ENCODE data around the gene DPYSL3.

Gene DPYSL3

DNA sequence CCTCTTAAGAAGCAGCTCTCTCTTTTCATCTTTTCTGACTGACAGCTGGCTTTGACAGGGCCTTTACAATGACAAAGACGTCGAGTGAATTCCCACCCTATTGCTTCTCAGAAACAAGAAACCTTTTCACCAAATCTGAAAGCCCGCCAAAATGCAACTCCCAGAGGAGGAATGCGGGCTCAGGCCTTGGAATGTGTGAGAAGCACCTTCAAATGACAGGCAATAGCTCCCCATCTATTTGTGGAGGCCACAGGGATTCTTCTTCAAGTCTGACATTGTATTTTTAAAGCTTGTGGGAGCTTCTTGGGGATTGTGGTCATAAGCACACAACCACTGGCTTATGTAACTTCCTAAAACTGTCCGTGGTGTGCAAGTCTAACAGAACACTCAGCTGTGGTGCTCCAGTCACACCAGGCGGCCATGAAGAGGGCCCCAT, 72.7 kb downstream of the DPYSL3 start:
- DNase-seq (ENCODE audit: low spot score), result no peak

DNA sequence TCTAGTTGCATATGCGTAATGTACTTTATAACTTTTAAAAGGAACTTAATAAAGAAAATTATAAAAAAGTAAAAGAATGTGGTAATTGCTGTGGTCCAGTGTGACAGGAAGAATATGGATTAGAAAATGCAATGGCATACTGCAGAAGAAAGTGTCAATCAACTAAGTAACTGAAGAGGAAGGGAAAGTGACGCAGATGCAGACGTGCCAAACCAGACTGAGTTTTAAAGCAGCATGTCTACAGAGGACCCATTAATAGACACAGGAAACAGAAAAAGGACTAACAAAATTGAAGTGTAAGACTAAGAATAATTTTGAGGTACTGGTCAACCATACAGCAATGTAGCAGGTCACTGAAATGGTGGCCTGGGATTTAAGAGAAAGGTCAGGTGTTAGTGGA, 73.3 kb downstream of the DPYSL3 start:
- DNase-seq (ENCODE audit: low spot score), result no peak

DNA sequence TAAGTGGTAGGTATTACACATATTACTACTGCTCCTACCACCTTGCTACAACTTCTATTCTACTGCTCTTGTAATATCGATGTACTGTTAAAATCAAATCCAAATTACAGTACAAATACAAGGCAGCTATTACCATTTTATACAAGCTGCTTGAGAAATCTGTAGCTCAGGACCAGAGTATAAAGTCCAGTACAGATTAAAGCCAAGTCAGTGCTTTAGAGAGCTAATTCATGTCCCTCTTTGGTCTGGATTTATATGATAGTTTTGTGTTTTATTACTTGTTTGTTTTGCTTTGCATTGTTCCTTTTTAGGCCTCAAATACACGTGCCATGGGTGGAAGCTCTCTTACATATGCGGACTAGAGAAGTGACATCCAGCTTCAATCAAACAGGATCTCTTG, 75.8 kb downstream of the DPYSL3 start:
- DNase-seq (ENCODE audit: low spot score), result no peak

DNA sequence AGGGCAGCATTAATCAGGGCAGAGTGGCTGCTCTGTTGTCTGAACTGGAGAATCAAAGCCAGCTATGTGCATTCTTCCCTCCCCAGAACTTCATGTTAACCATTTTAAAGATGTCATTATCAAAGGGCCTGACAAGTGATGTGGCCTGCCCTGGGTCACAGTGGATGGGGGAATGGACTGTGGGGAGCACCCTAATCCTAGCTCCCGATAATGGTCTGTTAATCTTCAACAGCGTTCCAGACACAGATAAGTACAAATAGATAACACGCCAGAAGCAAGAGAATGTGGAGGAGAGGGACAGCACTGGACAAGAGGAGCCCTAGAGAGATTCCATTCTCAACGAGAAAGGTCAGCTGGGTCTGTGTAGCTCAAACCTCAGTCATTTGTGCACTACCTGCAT, 77.5 kb downstream of the DPYSL3 start:
- no peak for DNase-seq (ENCODE audit: low spot score)

DNA sequence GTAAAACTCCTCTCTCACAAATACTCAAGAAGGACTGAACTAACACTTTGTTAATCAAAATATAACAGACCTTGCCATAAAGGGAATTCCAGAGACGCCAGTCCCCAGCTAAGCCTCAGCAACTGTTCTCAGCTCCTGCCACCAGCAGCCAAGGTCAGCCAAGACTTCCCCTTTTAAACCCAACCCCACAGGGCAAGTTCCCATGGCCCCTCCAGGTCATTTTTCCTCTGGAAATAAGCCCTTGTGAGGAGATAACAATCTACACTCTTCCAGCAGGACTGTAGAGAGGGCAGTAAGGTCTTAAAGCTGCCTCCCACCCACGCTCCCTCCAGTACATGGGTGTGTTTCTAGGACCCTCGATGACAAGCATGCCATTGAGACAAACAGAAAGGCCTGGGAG, 78.3 kb downstream of the DPYSL3 start:
- DNase-seq (ENCODE audit: low spot score), result no peak

DNA sequence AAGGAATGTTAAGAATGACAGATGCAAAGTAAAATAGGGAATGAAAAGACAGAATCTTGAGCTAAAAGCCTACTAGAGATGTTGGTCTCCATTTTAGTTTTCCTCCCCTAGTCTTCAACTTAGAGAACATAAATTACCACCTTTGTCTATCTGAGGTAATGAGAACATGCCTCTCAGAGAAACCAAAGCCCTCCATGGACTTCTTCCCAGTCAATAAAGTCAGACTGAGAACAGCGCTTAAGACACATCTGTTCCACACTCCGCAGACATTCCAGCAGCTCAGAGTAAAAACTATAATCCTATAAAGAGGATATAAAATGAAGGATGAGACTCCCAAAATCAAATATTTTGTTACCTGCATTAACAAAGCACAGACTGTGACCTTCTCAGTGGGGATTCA, 79.2 kb downstream of the DPYSL3 start:
- DNase-seq (ENCODE audit: low spot score), result no peak

DNA sequence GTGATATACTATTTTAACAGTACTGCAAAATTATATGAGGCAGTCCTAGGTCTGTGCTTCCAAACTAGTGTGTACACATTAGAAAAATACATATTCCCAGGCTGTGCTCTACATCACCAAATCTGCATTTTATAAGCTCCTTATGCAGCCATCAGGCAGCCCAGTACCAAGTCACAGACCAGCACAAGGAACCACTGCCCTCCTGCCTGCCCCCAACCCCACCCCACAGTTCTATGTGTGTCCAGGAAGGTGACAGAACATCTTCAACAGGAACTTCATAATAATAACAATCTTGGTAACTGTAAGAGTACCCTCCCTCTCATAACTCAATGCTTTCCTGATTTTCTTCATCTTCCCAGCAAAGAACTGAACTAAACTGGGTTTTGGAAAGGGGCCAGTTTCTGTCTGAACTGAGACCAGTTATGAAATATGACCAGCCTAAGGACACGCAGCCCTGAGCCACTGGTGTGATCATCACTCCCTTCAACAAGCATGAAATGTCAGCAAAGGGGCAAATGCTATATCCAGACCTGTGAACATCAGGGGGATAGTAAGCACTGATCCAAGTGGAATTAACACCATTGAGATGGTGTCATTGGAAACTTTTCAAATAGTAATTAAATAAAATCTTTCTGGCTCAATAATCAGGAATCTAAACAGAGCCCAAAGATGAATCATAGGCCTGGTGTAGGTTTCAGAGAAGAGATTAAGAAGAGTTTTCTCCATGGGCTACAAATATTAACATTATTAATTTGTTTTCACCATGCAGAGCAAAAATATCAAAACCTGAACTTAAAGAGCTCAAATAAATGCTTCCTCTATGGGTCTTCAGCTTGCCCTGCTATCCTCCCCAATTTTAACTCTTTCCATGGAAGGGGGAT, 82.1 kb downstream of the DPYSL3 start:
- no peak for DNase-seq (ENCODE audit: low spot score)

DNA sequence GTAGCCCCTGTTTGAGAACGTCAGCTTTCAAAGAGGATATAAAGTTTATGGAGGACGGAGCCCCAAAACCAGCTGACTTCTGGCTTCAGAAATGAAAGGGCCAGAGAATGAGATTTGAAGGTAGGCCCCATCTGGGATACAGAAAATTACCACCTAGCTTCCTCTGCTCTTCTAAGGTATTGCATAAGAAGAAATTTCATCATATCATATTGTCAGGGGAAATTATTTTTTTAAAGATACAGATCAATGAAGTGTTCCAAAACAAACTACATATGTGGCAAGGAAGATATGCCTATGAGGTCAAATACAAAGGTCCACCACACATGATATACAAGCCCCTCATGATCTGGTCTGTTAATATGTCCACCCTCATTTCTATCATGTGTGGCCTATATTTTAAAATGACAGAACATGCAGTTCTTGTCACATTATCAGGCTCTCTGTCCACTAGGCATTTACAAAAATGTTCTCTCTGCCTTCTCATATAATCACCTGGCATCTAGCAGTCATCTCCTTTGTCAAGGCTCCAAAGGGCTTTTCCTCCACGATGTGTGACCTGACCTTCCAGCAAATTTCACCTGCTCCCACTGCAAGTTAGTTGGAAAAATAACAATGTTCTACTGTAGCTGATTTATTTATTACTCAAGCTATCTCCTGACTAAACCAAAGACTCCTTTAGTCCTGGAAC, 83.1 kb downstream of the DPYSL3 start:
- no peak for DNase-seq (ENCODE audit: low spot score)

DNA sequence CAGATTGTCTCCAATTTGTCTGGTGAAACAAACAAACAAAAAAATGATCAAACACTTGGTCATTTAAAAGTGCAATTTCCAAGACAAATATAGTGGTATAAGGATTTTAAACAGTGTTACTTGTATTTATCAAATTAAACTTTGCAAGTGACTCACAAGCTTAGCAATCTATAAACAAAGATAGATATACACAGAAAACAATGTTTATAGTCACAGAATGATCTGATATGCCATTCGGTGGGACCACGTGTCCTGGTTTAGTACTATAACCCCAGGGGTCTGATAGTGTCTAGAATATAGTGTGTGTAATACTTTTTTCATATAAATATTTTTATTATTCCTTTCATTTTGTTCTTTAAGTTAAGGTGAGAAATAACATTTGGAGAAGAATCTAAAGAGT, 91.3 kb downstream of the DPYSL3 start:
- no peak for DNase-seq (ENCODE audit: low spot score)

DNA sequence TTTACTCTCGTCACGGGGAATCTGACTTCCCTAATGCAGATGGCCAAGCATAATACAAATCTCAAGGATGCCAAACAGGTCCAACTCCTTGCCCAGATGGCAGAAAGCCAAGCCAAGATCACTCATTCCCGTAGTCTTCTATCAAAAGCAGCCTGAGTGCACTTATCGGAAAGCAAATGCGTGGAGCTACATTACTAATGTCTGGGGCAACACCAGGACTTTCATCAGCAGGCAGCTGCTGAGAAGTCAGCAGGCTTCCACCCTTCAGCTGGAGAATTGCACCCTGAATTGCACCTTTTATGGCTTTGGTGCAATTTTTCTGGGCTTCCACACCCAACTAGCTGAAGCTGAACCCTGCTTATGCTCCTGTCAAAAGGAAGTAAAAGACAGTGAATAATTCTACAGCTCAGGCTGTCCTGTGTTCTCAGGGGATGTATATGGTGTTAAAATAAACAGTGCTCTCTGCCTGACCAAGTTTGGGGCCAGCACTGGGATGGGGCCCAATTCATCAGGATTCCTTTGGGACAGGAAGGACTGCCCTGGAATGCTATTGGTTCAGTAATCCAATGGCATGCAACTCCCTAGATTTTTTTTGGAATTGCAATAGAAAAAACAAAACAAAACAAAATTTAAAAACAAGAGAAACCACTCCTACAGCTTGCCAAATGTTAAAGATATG, 92.6 kb downstream of the DPYSL3 start:
- no peak for DNase-seq (ENCODE audit: low spot score)

DNA sequence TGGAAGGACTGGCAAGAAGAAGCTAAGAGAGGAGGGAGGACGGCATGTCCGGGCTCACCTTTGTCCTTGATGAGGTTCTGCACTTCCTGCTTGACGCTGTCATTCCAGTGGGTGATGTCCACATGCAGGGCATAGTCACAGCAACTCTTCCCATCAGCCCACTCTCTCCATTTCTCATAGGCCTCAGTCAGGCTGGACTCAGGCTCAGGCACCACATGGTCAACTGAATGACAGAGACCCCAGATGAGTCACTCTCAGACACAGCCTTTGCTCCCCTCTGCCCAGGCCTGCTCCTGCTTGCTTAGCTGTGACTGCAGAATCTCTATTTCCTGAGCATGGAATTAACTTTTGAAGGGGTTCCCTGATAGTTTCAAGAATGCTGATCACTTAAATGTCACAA, 94.2 kb downstream of the DPYSL3 start:
- DNase-seq (ENCODE audit: low spot score), result no peak

DNA sequence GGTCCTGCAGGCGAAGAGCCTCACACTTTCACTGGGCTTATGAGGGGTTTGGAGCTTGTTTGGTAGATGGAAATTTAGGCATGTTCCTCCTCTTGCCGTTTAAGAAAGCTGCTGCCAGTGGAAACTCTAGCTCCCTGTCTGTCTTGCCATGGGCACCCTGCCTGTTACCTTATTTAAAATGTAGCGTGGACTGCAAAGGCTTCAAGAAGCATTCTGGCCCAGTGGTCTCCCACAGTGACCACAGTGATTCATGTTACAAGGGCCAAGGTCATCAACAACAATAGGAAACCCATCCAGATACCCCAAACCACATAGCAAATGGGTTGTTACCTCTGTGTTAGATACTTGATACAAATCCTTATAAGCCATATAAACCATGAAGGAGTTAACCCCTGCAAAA, 96.6 kb downstream of the DPYSL3 start:
- DNase-seq (ENCODE audit: low spot score), result no peak

DNA sequence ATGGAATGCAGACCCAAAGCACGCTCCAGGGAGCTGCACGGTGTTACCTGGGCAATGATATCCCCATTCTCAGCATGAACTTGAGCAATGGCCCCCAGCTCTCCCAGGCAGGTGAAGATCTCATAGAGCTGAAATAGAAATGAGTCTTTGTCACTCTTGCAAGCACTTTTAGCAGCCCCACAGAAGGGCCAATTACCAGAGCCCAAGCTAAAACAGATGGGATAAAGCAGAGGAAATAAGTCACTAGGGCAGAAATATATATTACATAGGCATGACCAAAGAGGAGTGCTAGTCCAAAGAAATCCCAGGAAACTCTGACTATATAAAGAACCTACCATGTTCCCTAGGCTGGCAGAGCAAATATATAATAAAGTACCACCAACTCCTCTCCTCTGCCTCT, 97.3 kb downstream of the DPYSL3 start:
- DNase-seq (ENCODE audit: low spot score), result no peak

DNA sequence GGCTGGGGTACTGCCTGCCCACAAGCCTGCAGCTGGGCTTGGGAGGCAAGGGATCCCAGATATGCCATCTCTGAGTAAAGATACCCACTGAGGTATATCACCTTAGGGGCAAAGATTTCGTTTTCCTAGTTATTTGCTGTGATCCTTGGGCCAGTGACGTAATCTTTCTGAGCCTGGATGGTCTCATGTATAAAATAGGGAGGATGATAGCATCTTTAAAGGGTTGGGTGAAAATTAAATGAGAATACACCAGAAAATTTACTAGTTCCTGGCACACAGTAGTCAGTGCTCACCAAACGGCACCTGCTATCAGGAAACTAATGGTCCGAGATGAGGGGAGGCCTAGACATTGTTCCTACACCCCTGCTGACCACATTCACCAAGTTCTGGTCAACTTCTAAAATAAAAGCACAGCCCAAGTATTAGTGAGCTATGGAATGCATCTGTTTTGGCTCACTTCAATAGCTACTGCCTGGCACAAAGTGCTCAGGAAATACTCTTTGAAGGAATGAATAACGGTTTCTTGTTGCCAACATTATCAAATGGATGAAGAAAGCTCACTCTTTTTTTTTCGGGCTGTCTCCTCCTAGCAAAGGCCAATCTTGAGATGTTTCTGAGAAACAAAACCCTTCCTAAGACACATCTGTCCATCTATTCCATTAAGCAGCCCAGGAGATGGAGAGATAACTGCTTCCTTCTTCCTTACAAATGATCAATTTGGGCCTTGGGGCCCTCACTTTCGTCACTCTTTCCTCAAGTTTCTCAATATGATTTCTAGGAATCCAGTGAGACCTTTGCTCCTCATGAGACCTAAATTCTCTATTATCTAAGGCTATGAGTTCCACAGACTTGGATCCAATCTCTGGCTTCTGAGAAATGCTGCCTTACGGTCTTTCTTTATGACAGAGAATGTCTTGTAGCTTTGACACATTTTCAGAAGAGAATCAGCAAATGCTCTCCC, 98.2 kb downstream of the DPYSL3 start:
- DNase-seq (ENCODE audit: low spot score), result no peak

DNA sequence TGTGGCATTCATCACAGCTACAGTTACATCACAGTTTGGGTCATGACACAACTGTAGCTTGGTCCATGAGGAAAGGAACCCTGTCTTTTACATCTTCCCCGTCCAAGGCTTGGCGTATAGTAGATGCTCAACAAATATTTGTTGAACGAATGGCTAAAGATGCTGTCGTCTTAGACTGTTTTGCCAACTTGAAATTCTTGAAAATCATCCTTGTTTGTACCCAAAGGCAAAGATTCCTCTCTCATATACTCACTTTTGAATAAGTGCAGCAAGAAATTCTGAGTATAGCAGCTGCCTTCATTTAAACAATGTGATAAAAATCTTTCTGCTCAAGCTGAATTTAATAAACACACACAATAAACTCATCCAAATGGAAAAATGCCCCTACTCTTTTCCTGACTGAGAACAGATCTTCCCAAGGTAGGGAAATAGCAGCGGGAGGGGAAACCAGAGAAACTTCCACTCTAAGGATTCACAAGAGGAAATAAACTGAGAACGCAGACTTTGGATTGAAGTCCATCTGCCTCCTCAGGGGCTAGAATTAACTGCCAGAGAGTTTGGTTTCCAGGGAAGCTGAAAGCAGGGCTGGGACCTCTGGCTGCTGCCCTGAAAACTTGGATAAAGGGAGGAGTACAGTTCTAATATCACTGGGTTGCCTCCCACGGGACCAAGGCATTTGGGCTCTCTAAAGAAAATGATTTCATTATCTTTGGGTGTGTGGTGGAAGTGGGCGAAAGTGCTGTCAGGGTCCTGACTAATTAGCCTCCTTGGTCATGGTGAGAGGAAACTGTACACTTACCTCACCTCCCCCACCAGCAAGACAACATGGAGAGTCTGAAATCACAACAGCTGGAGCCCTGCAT, 99.1 kb downstream of the DPYSL3 start:
- no peak for DNase-seq (ENCODE audit: low spot score)

DNA sequence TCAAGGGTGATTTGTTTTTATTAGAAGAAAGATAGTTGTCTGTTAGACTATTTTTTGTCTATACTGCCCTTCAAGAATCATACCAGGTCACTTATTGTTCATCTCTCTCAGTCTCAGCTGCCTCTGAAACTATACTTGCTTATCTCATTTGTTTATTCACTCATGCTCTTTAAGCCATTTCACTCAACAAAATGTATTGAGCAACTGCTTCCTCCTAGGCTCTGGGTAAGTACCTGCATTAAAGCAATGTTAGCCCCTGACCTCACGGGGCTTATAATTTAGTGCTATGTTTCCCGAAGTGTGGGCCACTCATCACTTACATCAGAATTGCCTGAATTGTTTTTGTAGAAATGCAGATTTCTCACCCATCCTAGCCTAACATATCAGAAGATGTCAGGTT, 100.9 kb downstream of the DPYSL3 start:
- no peak for DNase-seq (ENCODE audit: low spot score)

DNA sequence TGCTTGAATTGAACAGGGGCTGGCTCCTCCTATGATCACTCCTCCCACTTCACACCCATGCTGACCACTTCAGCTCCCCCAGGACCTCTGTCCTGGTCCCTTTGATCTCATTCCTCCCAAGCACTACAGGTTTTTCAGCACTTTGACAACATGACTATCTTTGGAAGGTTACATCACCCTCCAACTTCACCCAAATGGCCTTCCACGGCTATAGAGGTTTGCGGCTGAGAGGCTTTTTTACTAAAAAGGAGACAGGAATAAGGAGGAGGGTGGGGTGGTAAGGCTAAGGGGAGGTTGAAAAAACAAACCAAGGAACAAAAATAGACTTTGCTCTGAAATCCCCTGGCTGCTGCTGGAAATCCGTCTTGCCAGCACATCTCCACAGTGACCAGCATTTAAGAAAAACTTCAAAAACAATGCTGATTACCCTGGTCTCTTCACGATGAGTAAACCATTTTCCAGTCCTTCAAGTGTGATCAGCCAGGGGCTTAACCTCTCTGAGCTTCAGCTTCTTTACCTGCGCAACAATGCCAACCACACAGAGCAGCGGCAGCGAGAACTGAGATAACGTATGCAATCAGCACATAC, 102.7 kb downstream of the DPYSL3 start:
- DNase-seq (ENCODE audit: low spot score), result no peak

DNA sequence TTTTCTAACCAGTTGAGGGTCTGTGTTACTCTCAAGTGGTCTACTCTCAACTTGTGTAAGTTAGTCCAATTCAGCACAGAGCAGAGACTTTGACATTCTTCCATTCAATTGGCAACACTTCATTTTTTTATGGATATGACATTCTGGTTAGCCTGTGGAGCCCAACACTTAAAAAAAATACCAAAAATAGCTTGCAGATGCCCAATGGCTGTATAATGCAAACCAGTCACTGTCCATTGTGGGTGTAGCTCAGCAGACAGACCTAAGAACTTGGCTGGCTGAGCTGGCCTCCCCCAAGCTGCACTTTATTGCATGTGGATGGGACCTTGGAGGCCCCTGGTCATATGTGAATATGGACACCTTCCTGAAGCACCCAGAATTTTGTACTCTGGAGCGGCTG, 103.2 kb downstream of the DPYSL3 start:
- no peak for DNase-seq (ENCODE audit: low spot score)

DNA sequence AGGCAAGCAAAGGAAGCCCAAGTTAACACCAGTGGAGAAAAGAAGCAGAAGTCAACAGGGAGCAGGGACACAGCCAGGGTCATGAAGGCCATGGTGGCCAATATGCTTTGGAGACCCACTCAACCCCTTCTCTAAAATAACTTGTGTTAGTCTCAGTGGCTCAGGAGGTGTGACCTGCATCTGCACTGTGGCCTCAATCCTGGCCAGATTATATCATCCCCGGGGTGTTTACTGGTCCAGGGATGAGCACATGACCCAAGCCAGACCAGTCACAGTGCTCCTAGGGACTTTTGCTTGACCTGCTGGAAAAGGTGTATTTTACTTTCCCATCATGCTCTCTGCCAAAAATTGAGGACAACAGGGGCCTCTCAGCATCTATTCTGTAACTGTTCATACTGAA, 105.2 kb downstream of the DPYSL3 start:
- DNase-seq (ENCODE audit: low spot score), result no peak

Measured in hematopoietic multipotent progenitor cell treated with erythropoietin and hydrocortisone succinate and interleukin-3 and kit ligand, for 17 days (in vitro differentiated cells).